HG03175 (cell line): Measurements from ENCODE around the gene CD101.

Experiments
- ATAC-seq: cut with Tn5 transposase; IDR thresholded peaks from one replicate; pipeline ENCODE4 v1.9.1; 2021; ENCODE audit warnings: mild to moderate bottlenecking, moderate library complexity; ENCODE audit not compliant: unreplicated experiment

CD101 gene

DNA sequence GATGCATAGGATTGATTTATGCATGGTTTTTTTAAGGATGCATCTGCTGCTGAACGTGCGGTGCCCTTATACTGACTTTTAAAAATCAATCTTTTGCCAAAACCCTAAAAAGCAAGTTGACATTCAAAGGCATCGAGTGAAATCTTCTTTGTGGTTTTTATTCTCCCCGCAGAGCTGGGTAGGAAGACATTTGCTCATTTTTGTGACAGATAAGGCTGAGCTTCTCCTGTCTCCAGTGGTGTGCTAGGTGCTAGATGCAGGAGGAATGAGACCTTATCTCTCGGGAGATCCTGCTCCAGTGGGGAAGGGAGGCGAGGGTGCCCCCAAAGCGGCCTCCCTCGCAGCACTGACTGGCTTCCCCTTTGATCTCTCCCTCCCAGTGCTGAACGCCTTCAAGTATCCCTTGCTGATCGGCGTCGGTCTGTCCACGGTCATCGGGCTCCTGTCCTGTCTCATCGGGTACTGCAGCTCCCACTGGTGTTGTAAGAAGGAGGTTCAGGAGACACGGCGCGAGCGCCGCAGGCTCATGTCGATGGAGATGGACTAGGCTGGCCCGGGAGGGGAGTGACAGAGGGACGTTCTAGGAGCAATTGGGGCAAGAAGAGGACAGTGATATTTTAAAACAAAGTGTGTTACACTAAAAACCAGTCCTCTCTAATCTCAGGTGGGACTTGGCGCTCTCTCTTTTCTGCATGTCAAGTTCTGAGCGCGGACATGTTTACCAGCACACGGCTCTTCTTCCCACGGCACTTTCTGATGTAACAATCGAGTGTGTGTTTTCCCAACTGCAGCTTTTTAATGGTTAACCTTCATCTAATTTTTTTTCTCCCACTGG is 14.9 kb upstream of the CD101 start:
- ATAC-seq: no peak

- no peak for ATAC-seq
Measured at GRCh38 chr1:116987256-116987555, 14.4 kb upstream of the CD101 start.

GRCh38 chr1:116988248-116988647 is 13.3 kb upstream of the CD101 start:
- ATAC-seq: no peak

GRCh38 chr1:116988908-116989307 is 12.7 kb upstream of the CD101 start:
- ATAC-seq: no peak

GRCh38 chr1:116989835-116990234 is 11.7 kb upstream of the CD101 start:
- ATAC-seq: no peak

DNA sequence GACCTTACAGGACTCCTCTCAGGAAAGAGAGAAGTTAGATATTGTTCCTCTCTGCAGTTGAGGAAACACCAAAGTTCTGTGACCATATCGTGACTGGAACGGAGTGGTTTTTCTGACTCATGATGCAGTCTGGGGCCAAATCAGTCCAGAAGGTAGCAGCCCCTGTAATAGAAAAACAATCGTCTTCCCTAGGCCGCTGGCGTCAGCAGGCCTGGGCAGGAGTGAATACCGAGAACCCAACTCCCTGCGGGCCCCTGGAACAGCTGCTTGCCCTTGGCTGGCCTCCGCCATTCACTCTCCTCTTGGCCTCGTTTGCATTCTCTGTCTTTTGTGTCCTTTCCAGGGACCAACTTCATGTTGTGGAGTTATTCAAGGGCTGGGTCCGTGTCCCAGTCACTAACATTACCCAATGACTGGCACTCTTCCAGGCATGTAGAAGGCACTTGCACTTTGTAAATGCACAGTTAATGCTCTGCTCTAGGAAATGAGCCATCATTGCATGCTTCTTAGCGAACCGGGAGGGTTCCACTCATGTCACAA is 10.9 kb upstream of the CD101 start:
- ATAC-seq: no peak

GRCh38 chr1:116991171-116991845 is 10.3 kb upstream of the CD101 start:
- no peak for ATAC-seq

DNA sequence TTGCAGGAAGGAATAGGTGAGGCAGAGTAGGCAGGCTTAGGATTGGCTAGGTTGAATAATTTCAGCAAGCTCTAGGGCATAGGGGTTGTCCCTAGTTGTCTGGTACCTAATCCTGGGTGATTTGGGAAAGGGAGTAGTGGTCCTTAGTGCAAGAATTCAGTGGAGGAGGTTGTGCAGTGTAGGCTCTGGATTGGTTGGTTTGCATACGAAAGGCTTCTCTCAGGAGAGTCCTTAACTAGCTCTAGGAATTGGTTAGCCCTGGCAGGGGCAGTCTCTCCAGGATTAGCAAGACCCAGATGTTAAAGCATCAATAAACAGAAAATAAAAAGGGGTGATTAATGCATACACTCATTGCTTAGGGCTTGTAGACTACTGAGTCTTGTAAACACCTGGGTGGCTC is 9.6 kb upstream of the CD101 start:
- ATAC-seq: no peak

DNA sequence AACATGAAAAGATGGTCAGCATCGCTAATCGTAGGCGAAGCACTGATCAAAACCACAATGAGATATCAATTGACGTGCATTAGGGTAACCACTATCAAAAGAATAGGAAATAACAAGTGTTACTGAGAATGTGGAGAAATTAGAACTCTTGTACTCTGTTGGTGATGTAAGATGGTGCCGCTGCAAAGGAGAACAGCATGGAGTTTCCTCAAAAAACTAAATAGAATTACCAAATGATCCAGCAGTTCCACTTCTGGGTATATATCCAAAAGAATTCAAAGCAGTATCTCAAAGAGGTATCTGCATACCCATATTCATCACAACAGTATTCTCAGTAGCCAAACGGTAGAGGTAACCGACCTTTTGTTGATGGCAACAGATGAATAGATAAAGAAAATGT is 8.3 kb upstream of the CD101 start:
- ATAC-seq: no peak

GRCh38 chr1:116994411-116994810 is 7.1 kb upstream of the CD101 start:
- no peak for ATAC-seq

- ATAC-seq: no peak
Measured at GRCh38 chr1:116997066-116997465, 4.5 kb upstream of the CD101 start.

- no peak for ATAC-seq
Measured at GRCh38 chr1:116997636-116998035, 3.9 kb upstream of the CD101 start.

GRCh38 chr1:116999596-116999995 is 2.0 kb upstream of the CD101 start:
- ATAC-seq: no peak

DNA sequence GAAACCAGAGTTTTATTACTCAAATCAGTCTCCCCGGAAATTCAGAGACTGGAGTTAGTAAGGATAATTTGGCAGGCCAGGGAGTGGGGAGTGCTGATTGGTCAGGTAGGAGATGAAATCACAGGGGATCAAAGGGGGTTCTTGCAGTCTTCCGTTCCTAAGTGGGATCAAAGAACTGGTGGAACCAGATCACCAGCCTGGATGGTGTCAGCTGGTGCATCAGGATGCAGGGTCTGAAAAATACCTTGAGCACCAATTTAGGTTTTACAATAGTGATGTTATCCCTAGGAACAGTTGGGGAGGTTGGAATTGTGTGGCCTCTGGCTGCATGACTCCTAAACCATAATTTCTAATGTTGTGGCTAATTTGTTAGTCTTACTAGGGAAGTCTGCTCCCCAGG is 1.4 kb upstream of the CD101 start:
- no peak for ATAC-seq

DNA sequence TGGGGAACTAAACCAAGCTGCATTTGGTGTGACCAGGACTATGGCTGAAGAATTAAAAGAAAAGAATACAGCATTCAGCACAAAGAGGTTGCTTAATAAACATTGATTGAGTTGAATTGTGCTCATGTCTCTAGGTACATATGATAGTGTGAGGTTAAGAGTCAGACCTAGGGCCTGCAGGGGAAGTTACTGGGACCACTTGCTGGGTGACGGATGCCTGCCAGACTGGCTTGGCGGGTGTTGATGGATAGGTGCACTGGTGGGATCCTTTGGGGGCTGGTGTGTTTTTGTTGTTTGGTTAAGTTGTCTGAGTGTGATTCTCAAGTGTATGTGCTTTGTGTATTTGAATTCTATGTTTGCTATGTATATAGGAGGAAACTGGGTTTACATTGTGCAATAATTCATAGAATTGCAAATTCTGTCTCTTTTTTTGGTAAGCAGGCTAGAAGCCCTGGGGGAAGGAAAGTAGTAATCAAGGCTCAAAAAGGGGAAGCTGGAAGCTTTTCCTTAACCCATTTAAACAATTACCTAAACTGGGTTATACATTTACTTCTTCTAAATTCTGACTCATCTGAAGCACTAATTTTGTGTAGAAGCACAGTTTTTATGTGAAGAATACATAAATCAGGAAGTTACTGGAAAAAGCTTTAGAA is 1.8 kb downstream of the CD101 start:
- no peak for ATAC-seq

DNA sequence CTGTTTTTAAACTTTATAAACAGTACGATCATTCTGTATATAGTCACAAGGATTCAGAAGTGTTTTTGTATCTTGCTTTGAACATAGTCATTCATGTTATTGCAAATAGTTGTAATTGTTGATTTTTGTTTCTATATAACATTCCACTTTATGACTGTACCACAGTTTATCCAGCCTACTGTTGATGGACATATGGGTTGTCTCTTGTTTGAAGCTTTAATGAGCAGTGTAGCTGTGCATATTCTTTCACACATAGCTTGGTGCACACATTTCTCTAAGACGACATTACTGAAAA is 6.1 kb downstream of the CD101 start:
- no peak for ATAC-seq

DNA sequence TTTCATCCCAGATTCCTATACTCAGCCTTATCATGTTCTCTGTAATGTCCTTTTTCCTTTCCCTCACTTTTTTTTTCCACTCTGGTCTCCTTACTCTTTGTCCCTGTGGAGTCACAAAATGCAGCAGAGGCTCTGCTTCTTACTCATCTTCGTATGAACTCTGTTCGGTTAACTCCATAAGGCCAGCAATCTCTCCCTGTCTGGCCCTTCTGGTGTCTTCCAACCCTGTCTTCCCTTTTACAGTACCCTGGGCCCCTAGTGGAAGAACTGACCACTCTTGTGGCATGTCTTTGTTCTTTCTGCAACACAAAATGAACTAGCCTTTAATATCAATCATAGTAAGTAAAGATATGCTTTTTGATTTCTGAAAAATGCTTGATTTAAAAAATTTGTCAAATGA is 7.1 kb downstream of the CD101 start:
- ATAC-seq: no peak

GRCh38 chr1:117009132-117009531 is 7.6 kb downstream of the CD101 start:
- no peak for ATAC-seq

DNA sequence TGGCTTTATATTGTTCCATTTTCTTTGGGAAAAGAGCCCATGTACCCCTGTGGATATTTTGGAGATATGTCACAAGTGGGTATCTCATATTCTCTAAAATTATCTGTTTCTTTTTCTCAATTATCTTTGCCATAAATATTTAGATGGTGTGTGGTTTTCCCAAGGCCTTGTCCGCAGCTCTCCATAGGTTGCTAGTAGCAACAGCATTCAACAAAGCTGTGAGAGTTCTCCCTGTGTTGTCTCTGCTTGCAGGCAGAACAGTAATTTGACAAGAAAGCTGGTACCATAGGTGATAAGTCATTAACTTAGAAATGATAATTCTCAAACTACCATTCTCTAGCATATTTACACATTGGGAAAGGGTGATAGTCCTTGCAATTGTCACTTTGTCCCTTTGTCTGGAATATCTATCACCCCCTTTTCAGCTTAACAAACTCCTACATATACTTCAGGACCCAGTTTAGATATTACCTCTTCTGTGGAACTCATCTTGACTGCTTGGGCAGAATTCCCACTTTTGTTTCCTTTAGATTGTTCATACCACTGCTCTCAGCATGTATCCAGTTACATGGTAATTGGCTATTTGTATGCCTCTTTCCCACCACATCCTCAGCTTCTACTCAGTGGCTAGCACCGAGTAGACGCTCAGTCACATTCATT is 8.9 kb downstream of the CD101 start:
- ATAC-seq: no peak

DNA sequence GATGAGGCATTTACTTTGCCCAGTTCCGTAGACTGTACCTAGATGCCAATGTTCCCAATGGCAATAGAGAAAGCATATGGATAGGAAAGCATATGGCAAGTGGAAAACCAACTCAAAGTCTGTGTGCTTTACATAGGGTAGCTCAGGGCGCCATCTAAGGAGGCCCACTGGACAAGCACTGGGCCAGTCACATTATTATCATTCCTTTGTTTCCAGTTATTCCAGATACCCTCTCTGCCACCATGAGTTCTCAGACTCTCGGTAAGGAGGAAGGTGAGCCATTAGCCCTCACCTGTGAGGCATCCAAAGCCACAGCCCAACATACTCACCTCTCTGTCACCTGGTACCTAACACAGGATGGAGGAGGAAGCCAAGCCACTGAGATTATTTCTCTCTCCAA is 9.8 kb downstream of the CD101 start:
- no peak for ATAC-seq

DNA sequence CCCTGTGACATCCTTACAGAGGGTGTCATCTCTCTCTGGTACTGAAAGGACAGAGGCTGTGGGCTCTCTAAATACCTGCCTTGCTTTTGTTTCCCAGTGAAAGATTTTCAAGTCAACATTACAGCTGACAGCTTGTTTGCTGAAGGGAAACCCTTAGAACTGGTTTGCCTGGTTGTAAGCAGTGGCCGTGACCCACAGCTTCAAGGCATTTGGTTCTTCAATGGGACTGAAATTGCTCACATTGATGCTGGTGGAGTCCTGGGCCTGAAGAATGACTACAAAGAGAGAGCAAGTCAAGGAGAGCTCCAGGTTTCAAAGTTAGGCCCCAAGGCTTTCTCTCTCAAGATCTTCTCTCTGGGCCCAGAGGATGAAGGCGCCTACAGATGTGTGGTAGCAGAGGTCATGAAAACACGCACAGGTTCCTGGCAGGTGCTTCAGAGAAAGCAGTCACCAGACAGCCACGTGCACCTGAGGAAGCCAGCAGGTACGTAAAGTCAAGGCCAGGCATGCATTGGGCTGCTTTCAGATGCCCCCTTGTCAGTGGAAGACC is 11.8 kb downstream of the CD101 start:
- no peak for ATAC-seq
